B cell (primary cell): ENCODE results near the gene APOB.

ENCODE experiments used
- CTCF ChIP-seq: fragments of 200-600 bp; IDR thresholded peaks from one replicate; pipeline ENCODE4 v1.8.0; 2022; ENCODE audit warnings: antibody characterized with exemption, mild to moderate bottlenecking
- EZH2 ChIP-seq: IDR thresholded peaks from 2 replicates; pipeline ENCODE4 v1.6.1; 2012; ENCODE audit warnings: borderline replicate concordance, low read depth, mild to moderate bottlenecking, moderate library complexity, low read length; ENCODE audit not compliant: insufficient read depth, poor library complexity, severe bottlenecking

GRCh38 chr2:21019678-21020021, 24.2 kb downstream of the APOB start:
- TF ChIP-seq CTCF (no peak), EZH2 (no peak)
